ENCODE data around the gene ARPC5L. TPM values are rescaled to one million over a fixed set of nuclear protein-coding genes. Genes with fewer than 3 reads are reported as not detected.

The ARPC5L gene
- total RNA-seq, 1 donor from 2014 or later, result 42.1 TPM

DNA sequence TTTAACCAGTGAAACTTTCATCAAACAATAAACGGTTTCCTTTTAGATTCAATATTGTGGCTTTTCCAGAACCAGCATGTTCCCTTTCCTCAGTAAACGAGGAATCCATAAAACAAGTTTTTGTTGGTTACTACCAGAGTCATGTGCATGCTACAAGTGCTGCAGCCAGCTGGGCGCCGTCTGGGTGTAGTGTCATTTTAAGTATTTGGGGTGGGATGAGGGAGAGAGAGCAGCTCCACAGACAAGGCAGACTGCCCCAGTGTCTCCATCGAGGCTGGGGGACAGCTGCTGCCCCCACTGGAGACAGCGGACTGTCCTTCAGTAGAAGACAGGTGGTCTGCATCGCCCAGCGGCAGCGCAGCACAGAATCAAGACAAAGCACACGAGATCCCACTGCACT lies 17.3 kb downstream of the ARPC5L start:
- DNase-seq, result no peak
- Histone ChIP-seq H3K4me3 (no peak overlapping the region), H3K36me3 (peaks cover 96% of the 10 kb centered on the region), H3K4me1 (peaks cover under 1% of the 10 kb centered on the region), H3K27ac (peak overlapping the region; percentile 36), H3K9me3 (no peaks in the 10 kb centered on the region), H3K27me3 (no peaks in the 10 kb centered on the region)
- TF ChIP-seq, protein P1, sequence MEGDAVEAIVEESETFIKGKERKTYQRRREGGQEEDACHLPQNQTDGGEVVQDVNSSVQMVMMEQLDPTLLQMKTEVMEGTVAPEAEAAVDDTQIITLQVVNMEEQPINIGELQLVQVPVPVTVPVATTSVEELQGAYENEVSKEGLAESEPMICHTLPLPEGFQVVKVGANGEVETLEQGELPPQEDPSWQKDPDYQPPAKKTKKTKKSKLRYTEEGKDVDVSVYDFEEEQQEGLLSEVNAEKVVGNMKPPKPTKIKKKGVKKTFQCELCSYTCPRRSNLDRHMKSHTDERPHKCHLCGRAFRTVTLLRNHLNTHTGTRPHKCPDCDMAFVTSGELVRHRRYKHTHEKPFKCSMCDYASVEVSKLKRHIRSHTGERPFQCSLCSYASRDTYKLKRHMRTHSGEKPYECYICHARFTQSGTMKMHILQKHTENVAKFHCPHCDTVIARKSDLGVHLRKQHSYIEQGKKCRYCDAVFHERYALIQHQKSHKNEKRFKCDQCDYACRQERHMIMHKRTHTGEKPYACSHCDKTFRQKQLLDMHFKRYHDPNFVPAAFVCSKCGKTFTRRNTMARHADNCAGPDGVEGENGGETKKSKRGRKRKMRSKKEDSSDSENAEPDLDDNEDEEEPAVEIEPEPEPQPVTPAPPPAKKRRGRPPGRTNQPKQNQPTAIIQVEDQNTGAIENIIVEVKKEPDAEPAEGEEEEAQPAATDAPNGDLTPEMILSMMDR (IDR thresholded peaks at IDR 0.05), result no peak
- no peak for ATAC-seq
- intact Hi-C loops (cut with DNase I), result no loop called here

DNA sequence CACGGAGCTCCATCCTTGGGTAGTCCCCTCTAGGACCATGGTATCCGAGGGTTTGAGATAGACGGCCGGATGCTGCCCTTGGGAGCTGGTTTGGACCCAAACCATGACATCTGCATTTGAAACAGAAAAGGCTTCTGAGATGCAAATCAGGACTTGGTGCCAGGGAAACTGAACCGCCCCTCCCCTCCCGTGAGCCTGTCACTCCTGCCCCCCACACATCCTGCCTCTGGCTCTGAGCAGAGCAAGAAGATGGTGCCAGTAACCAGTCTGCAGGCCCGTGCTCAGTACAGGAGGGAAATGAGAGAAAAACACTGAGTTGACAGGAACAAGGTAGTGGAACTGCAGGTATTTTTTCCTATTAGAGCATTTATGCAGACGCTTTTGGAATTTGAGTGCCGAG lies 18.6 kb downstream of the ARPC5L start:
- peaks cover 96% of the 10 kb centered on the region for H3K36me3 ChIP-seq
- TF ChIP-seq, protein P1 (IDR thresholded peaks at IDR 0.05), result no peak

GRCh38 chr9:124881138-124881743 lies 19.3 kb downstream of the ARPC5L start:
- no peak for DNase-seq
- intact Hi-C loops (cut with DNase I), result no loop called here
- Histone ChIP-seq H3K4me1 (no peaks in the 10 kb centered on the region), H3K27me3 (no peaks in the 10 kb centered on the region), H3K36me3 (peaks cover 94% of the 10 kb centered on the region), H3K9me3 (no peaks in the 10 kb centered on the region), H3K4me3 (no peak overlapping the region), H3K27ac (no peak overlapping the region)
- ATAC-seq, result no peak
- TF ChIP-seq, protein P1 (IDR thresholded peaks at IDR 0.05), result no peak

More for the DNA sequence above, 18.6 kb downstream of the ARPC5L start:
- ATAC-seq (no peak), DNase-seq (no peak)
- Histone ChIP-seq H3K9me3 (no peaks in the 10 kb centered on the region), H3K4me1 (no peaks in the 10 kb centered on the region), H3K27ac (no peak overlapping the region), H3K4me3 (no peak overlapping the region), H3K27me3 (no peaks in the 10 kb centered on the region)
- intact Hi-C loops (cut with DNase I), result no loop called here

- ATAC-seq (no peak), DNase-seq (no peak)
- Histone ChIP-seq H3K36me3 (peaks cover 93% of the 10 kb centered on the region), H3K27ac (no peak overlapping the region), H3K9me3 (no peaks in the 10 kb centered on the region), H3K4me3 (no peak overlapping the region), H3K4me1 (no peaks in the 10 kb centered on the region), H3K27me3 (no peaks in the 10 kb centered on the region)
- TF ChIP-seq, protein P1 (IDR thresholded peaks at IDR 0.05), result no peak
- intact Hi-C loops (cut with DNase I), result no loop called here
Observed at GRCh38 chr9:124882231-124882630, 20.3 kb downstream of the ARPC5L start.

GRCh38 chr9:124884376-124884775 lies 22.4 kb downstream of the ARPC5L start:
- Histone ChIP-seq H3K9me3 (no peaks in the 10 kb centered on the region), H3K27me3 (no peaks in the 10 kb centered on the region), H3K4me3 (no peak overlapping the region), H3K36me3 (peaks cover 93% of the 10 kb centered on the region), H3K4me1 (no peaks in the 10 kb centered on the region), H3K27ac (no peak overlapping the region)
- intact Hi-C loops (cut with DNase I), result no loop called here
- TF ChIP-seq, protein P1 (IDR thresholded peaks at IDR 0.05), result no peak
- no peak for DNase-seq
- ATAC-seq, result no peak

DNA sequence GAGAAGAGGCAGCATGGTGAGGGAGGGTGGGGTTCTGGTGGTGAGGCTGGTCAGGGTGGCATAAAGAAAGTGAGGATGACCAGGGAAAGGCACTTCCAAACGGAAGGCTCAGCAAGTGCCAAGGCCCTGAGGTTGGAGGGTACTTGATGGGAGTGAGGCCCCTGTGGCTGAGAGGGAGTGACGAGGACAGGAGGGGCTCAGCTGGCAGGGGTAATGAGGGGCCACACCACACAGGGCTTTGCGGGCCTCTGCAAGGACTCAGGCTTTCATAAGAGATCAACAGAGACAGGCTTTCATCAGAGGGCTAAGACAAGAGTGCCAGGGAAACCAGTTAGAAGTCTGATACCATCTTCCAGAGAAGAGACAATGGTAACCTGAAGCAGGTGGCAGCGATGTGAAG lies 23.6 kb downstream of the ARPC5L start:
- H3K9me3 ChIP-seq, result no peaks in the 10 kb centered on the region
- peaks cover 93% of the 10 kb centered on the region for H3K36me3 ChIP-seq
- no peak overlapping the region for H3K27ac ChIP-seq
- no peak for ATAC-seq
- H3K27me3 ChIP-seq, result no peaks in the 10 kb centered on the region
- intact Hi-C loops (cut with DNase I), result no loop called here
- DNase-seq, result no peak
- no peak overlapping the region for H3K4me3 ChIP-seq
- TF ChIP-seq, protein P1 (IDR thresholded peaks at IDR 0.05), result no peak
- no peaks in the 10 kb centered on the region for H3K4me1 ChIP-seq

All from upper lobe of right lung (tissue), 1 donor.